GM23338 (cell line): ENCODE results near the gene TANGO6. TPM values are rescaled to one million over a fixed set of nuclear protein-coding genes. Genes with fewer than 3 reads are reported as not detected.

Experiments
- ATAC-seq: fragments of 200-7000 bp; cut with Tn5 transposase; 3 replicates; pipeline ENCODE4 v1.9.1; 2020
- DNase-seq: peaks from one replicate; pipeline ENCODE4 v3.0.0-alpha.2; 2015; ENCODE audit warnings: low spot score
- H2AFZ ChIP-seq: fragments of 200-600 bp; sonication (generic); 2 replicates; pipeline ENCODE4 v1.8.0; 2016; ENCODE audit warnings: antibody characterized with exemption, mild to moderate bottlenecking, moderate library complexity
- H3F3A ChIP-seq: fragments of 200-600 bp; sonication (generic); replicated peaks from 2 replicates; pipeline ENCODE4 v1.8.0; 2017; ENCODE audit warnings: antibody characterized with exemption, mixed run types, low read depth
- H3K27ac ChIP-seq: fragments of 200-600 bp; sonication (generic); 2 replicates; pipeline ENCODE4 v1.6.1; 2016; ENCODE audit warnings: low read depth
- H3K27me3 ChIP-seq: fragments of 200-600 bp; sonication (generic); 2 replicates; pipeline ENCODE4 v1.8.0; 2016; ENCODE audit warnings: mild to moderate bottlenecking, mixed run types, moderate library complexity; ENCODE audit not compliant: insufficient read depth
- H3K36me3 ChIP-seq: fragments of 200-600 bp; sonication (generic); 2 replicates; pipeline ENCODE4 v1.8.0; 2016; ENCODE audit warnings: mild to moderate bottlenecking; ENCODE audit not compliant: insufficient read depth
- H3K4me1 ChIP-seq: fragments of 200-600 bp; sonication (generic); 2 replicates; pipeline ENCODE4 v1.8.0; 2016; ENCODE audit warnings: mild to moderate bottlenecking, moderate library complexity; ENCODE audit not compliant: insufficient read depth
- H3K4me2 ChIP-seq: fragments of 200-600 bp; sonication (generic); 2 replicates; pipeline ENCODE4 v1.7.1; 2017; ENCODE audit warnings: mixed run types
- H3K4me3 ChIP-seq: fragments of 200-600 bp; sonication (generic); 2 replicates; pipeline ENCODE4 v1.6.1; 2016; ENCODE audit warnings: mixed run types
- H3K79me2 ChIP-seq: fragments of 200-600 bp; sonication (generic); replicated peaks from 2 replicates; pipeline ENCODE4 v1.8.0; 2017; ENCODE audit warnings: mild to moderate bottlenecking; ENCODE audit not compliant: insufficient read depth
- H3K9me2 ChIP-seq: fragments of 200-600 bp; sonication (generic); 2 replicates; pipeline ENCODE4 v1.8.0; 2017; ENCODE audit not compliant: insufficient read depth
- H4K20me1 ChIP-seq: fragments of 200-600 bp; sonication (generic); replicated peaks from 2 replicates; pipeline ENCODE4 v1.8.0; 2017; ENCODE audit warnings: mild to moderate bottlenecking; ENCODE audit not compliant: insufficient read depth
- H3K27ac Mint-ChIP-seq: 2 replicates; pipeline ENCODE4 v1.8.0; 2020; ENCODE audit warnings: inconsistent platforms, mild to moderate bottlenecking, moderate library complexity, mixed read lengths
- H3K27me3 Mint-ChIP-seq: 3 replicates; pipeline ENCODE4 v1.8.0; 2022; ENCODE audit warnings: low read depth, mild to moderate bottlenecking, moderate library complexity, mixed read lengths, inconsistent platforms; ENCODE audit not compliant: insufficient read depth, poor library complexity
- H3K36me3 Mint-ChIP-seq: 3 replicates; pipeline ENCODE4 v1.8.0; 2021; ENCODE audit warnings: low read depth, mild to moderate bottlenecking, inconsistent platforms, moderate library complexity, mixed read lengths
- H3K4me1 Mint-ChIP-seq: 3 replicates; pipeline ENCODE4 v1.8.0; 2020; ENCODE audit warnings: mild to moderate bottlenecking, inconsistent platforms, mixed read lengths
- H3K4me3 Mint-ChIP-seq: 3 replicates; pipeline ENCODE4 v1.8.0; 2021; ENCODE audit warnings: moderate library complexity, mild to moderate bottlenecking, inconsistent platforms, mixed read lengths
- H3K9me3 Mint-ChIP-seq: 3 replicates; pipeline ENCODE4 v1.8.0; 2020; ENCODE audit warnings: moderate library complexity, mild to moderate bottlenecking, inconsistent platforms, mixed read lengths
- CREB1 ChIP-seq: fragments of 250-450 bp; sonication (Bioruptor Pico); IDR thresholded peaks from 2 replicates; pipeline ENCODE4 v1.5.0; 2020; ENCODE audit warnings: low read depth, mild to moderate bottlenecking, moderate library complexity
- CTCF ChIP-seq, 2 experiments: fragments of 200-600 bp in 1 of 2; sonication (generic) in 1 of 2; conservative IDR thresholded peaks; 2 replicates each; pipeline versions ENCODE4 v1.5.1 to v1.6.1; 2016 to 2017; ENCODE audit warnings: antibody characterized with exemption in 2 of 2, low read depth in 2 of 2, mild to moderate bottlenecking in 2 of 2, moderate library complexity in 1 of 2
- ETS1 ChIP-seq: IDR thresholded peaks from 2 replicates; pipeline ENCODE4 v1.6.1; 2016; ENCODE audit warnings: antibody characterized with exemption
- EZH2 ChIP-seq: fragments of 200-600 bp; sonication (generic); IDR thresholded peaks from one replicate; pipeline ENCODE4 v1.8.0; 2017; ENCODE audit warnings: antibody characterized with exemption, mild to moderate bottlenecking, low read depth; ENCODE audit not compliant: unreplicated experiment
- EZH2phosphoT487 ChIP-seq: fragments of 200-600 bp; sonication (generic); IDR thresholded peaks from one replicate; pipeline ENCODE4 v1.8.1; 2018; ENCODE audit warnings: antibody characterized with exemption; ENCODE audit not compliant: unreplicated experiment
- JUNB ChIP-seq: IDR thresholded peaks from one replicate; pipeline ENCODE4 v1.6.1; 2016; ENCODE audit warnings: antibody characterized with exemption; ENCODE audit not compliant: unreplicated experiment
- NANOG ChIP-seq: IDR thresholded peaks from 2 replicates; pipeline ENCODE4 v1.6.1; 2016; ENCODE audit warnings: antibody characterized with exemption, borderline replicate concordance
- POLR2AphosphoS5 ChIP-seq: IDR thresholded peaks from 2 replicates; pipeline ENCODE4 v1.6.1; 2016; ENCODE audit warnings: antibody characterized with exemption, low read depth
- REST ChIP-seq: IDR thresholded peaks from one replicate; pipeline ENCODE4 v1.6.1; 2018; ENCODE audit warnings: antibody characterized with exemption; ENCODE audit not compliant: unreplicated experiment
- STAT1 ChIP-seq: IDR thresholded peaks from one replicate; pipeline ENCODE4 v1.6.1; 2016; ENCODE audit warnings: antibody characterized with exemption; ENCODE audit not compliant: unreplicated experiment
- ZNF114 ChIP-seq: fragments of 250-450 bp; sonication (Bioruptor Pico); IDR thresholded peaks from 2 replicates; pipeline ENCODE4 v1.5.0; 2020; ENCODE audit warnings: mild to moderate bottlenecking, moderate library complexity
- ZNF331 ChIP-seq: fragments of 250-450 bp; sonication (Bioruptor Pico); IDR thresholded peaks from 2 replicates; pipeline ENCODE4 v1.5.0; 2020; ENCODE audit warnings: low read depth, mild to moderate bottlenecking, moderate library complexity
- polyA plus RNA-seq: library from polyadenylated mRNA; unstranded; fragments of >200 nt; fragmentation: Nextera tagmentation; extraction: Ambion mirVana; gene quantifications from 2 replicates; pipeline ENCODE4 v1.2.1, GENCODE V29; 2016
- total RNA-seq: library from RNA; depleted of rRNA; stranded (reverse); fragments of >200 nt; shearing (Covaris generic); gene quantifications from 2 replicates; pipeline ENCODE4 v1.2.3, GENCODE V29; 2014
- TF ChIP-seq, protein P1 (sequence below): fragments of 250-450 bp; sonication (Bioruptor Pico); IDR thresholded peaks from 2 replicates; pipeline ENCODE4 v1.5.0; 2020; ENCODE audit warnings: mild to moderate bottlenecking, moderate library complexity

The TANGO6 gene
- total and polyA plus RNA-seq, 2 experiments from 2014 or later: 7.2 to 23.2 TPM

DNA sequence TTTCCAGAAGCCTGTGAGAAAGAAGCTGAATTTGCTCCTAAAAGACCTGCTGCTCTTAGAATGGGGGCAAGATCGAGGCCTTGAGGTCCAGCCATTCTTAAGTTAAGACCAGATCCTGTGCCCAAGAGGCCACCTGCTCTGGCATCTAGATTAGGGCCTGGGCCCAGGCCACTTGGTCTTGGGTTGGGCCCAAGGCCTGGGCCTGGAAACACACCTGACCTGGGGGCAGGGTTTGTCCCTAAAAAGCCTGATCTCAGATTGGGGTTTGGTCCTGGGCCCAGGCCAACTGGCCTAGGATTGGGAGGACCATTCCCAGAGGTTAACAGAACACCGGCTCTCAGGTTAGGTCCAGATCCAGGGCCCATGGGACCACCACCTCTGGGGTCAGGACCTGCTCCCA lies 276.2 kb downstream of the TANGO6 start:
- Histone ChIP-seq H3K36me3 (peaks cover 40% of the 10 kb centered on the region), H2AFZ (no peak overlapping the region), H3F3A (peaks cover 52% of the 10 kb centered on the region), H3K9me2 (no peaks in the 10 kb centered on the region), H3K27ac (no peak overlapping the region), H3K79me2 (peaks cover 14% of the 10 kb centered on the region), H3K4me2 (no peak overlapping the region), H3K4me3 (no peak overlapping the region), H3K27me3 (no peaks in the 10 kb centered on the region), H4K20me1 (peaks cover 20% of the 10 kb centered on the region), H3K4me1 (no peaks in the 10 kb centered on the region)
- no peak for ATAC-seq
- peaks cover 3% of the 10 kb centered on the region; the same call in 2 of the 3 replicates for H3K4me1 Mint-ChIP-seq
- H3K27me3 Mint-ChIP-seq: peaks cover 7% of the 10 kb centered on the region
- DNase-seq: no peak
- peaks cover 3% of the 10 kb centered on the region; the same call in 1 of the 3 replicates for H3K9me3 Mint-ChIP-seq
- no peak overlapping the region for H3K27ac Mint-ChIP-seq
- TF ChIP-seq, protein P1, sequence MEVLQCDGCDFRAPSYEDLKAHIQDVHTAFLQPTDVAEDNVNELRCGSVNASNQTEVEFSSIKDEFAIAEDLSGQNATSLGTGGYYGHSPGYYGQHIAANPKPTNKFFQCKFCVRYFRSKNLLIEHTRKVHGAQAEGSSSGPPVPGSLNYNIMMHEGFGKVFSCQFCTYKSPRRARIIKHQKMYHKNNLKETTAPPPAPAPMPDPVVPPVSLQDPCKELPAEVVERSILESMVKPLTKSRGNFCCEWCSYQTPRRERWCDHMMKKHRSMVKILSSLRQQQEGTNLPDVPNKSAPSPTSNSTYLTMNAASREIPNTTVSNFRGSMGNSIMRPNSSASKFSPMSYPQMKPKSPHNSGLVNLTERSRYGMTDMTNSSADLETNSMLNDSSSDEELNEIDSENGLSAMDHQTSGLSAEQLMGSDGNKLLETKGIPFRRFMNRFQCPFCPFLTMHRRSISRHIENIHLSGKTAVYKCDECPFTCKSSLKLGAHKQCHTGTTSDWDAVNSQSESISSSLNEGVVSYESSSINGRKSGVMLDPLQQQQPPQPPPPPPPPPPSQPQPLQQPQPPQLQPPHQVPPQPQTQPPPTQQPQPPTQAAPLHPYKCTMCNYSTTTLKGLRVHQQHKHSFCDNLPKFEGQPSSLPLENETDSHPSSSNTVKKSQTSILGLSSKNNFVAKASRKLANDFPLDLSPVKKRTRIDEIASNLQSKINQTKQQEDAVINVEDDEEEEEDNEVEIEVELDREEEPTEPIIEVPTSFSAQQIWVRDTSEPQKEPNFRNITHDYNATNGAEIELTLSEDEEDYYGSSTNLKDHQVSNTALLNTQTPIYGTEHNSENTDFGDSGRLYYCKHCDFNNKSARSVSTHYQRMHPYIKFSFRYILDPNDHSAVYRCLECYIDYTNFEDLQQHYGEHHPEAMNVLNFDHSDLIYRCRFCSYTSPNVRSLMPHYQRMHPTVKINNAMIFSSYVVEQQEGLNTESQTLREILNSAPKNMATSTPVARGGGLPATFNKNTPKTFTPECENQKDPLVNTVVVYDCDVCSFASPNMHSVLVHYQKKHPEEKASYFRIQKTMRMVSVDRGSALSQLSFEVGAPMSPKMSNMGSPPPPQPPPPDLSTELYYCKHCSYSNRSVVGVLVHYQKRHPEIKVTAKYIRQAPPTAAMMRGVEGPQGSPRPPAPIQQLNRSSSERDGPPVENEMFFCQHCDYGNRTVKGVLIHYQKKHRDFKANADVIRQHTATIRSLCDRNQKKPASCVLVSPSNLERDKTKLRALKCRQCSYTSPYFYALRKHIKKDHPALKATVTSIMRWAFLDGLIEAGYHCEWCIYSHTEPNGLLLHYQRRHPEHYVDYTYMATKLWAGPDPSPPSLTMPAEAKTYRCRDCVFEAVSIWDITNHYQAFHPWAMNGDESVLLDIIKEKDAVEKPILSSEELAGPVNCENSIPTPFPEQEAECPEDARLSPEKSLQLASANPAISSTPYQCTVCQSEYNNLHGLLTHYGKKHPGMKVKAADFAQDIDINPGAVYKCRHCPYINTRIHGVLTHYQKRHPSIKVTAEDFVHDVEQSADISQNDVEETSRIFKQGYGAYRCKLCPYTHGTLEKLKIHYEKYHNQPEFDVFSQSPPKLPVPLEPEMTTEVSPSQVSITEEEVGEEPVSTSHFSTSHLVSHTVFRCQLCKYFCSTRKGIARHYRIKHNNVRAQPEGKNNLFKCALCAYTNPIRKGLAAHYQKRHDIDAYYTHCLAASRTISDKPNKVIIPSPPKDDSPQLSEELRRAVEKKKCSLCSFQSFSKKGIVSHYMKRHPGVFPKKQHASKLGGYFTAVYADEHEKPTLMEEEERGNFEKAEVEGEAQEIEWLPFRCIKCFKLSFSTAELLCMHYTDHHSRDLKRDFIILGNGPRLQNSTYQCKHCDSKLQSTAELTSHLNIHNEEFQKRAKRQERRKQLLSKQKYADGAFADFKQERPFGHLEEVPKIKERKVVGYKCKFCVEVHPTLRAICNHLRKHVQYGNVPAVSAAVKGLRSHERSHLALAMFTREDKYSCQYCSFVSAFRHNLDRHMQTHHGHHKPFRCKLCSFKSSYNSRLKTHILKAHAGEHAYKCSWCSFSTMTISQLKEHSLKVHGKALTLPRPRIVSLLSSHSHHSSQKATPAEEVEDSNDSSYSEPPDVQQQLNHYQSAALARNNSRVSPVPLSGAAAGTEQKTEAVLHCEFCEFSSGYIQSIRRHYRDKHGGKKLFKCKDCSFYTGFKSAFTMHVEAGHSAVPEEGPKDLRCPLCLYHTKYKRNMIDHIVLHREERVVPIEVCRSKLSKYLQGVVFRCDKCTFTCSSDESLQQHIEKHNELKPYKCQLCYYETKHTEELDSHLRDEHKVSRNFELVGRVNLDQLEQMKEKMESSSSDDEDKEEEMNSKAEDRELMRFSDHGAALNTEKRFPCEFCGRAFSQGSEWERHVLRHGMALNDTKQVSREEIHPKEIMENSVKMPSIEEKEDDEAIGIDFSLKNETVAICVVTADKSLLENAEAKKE (CRISPR knock-in tag): no peak
- TF ChIP-seq ETS1 (no peak), JUNB (no peak), REST (no peak), CREB1 (CRISPR knock-in tag) (no peak), ZNF331 (CRISPR knock-in tag) (no peak), ZNF114 (CRISPR knock-in tag) (no peak), EZH2 (no peak), CTCF (conservative IDR thresholded peaks at IDR 0.05; ENCODE audit: low read depth in 2 of 2) (no peak), NANOG (no peak), STAT1 (no peak), EZH2phosphoT487 (no peak), POLR2AphosphoS5 (no peak; the same call in 1 of the 2 replicates)
- H3K4me3 Mint-ChIP-seq: no peak overlapping the region
- peaks cover 82% of the 10 kb centered on the region for H3K36me3 Mint-ChIP-seq
